PC-9 (cell line): ENCODE results near the gene HSPA9.

ENCODE experiments used
- EZH2 ChIP-seq: fragments of 200-600 bp; sonication (generic); IDR thresholded peaks from 2 replicates; pipeline ENCODE4 v1.8.0; 2017; ENCODE audit warnings: antibody characterized with exemption, low read depth
- TF ChIP-seq, protein P1 (sequence below): fragments of 200-600 bp; sonication (generic); conservative IDR thresholded peaks from 2 replicates; pipeline ENCODE4 v1.6.1; 2017; ENCODE audit warnings: mixed run types, antibody characterized with exemption, mild to moderate bottlenecking, moderate library complexity

DNA sequence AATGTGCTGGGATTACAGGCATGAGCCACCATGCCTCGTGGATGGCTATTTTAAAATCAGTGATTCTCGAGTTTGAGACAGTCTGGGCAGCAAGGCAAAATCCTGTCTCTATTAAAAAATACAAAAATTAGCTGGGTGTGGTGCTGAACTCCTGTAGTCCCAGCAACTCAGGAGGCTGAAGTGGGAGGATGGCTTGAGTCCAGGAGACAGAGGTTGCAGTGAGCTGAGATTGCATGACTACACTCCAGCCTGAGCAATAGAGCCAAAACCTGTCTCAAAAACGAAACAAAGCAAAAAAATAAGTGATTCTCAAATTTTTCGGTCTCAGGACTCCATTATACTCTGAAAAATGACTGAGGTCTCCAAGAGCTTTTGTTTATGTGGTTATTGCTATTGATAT, 47.9 kb upstream of the HSPA9 start:
- TF ChIP-seq EZH2, result no peak
- TF ChIP-seq, protein P1, sequence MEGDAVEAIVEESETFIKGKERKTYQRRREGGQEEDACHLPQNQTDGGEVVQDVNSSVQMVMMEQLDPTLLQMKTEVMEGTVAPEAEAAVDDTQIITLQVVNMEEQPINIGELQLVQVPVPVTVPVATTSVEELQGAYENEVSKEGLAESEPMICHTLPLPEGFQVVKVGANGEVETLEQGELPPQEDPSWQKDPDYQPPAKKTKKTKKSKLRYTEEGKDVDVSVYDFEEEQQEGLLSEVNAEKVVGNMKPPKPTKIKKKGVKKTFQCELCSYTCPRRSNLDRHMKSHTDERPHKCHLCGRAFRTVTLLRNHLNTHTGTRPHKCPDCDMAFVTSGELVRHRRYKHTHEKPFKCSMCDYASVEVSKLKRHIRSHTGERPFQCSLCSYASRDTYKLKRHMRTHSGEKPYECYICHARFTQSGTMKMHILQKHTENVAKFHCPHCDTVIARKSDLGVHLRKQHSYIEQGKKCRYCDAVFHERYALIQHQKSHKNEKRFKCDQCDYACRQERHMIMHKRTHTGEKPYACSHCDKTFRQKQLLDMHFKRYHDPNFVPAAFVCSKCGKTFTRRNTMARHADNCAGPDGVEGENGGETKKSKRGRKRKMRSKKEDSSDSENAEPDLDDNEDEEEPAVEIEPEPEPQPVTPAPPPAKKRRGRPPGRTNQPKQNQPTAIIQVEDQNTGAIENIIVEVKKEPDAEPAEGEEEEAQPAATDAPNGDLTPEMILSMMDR, result no peak
